SU-DHL-6 (cell line): ENCODE data around the gene LRRC75A.

Experiments
- H2AFZ ChIP-seq: fragments of 200-600 bp; sonication (generic); 2 replicates; pipeline ENCODE4 v1.6.1; 2014; ENCODE audit warnings: low read depth, mild to moderate bottlenecking, moderate library complexity, mixed read lengths, antibody characterized with exemption, low read length; ENCODE audit not compliant: severe bottlenecking
- H3F3A ChIP-seq: fragments of 200-600 bp; shearing (Covaris generic); 2 replicates; pipeline ENCODE4 v1.6.0; 2016; ENCODE audit warnings: antibody characterized with exemption, mild to moderate bottlenecking; ENCODE audit not compliant: insufficient read depth
- H3K27ac ChIP-seq: fragments of 200-600 bp; sonication (generic); 2 replicates; pipeline ENCODE4 v1.5.1; 2016; ENCODE audit warnings: low read depth, mild to moderate bottlenecking, low read length, moderate library complexity, mixed read lengths
- H3K27me3 ChIP-seq: fragments of 200-600 bp; sonication (generic), shearing (Covaris generic); 2 replicates; pipeline ENCODE4 v1.6.0; 2014; ENCODE audit warnings: mild to moderate bottlenecking, low read length
- H3K36me3 ChIP-seq: fragments of 200-600 bp; sonication (generic); 2 replicates; pipeline ENCODE4 v1.6.1; 2014; ENCODE audit warnings: mild to moderate bottlenecking, low read length, mixed read lengths
- H3K4me2 ChIP-seq: fragments of 300-600, 200-600 bp; shearing (Covaris generic), sonication (generic); 2 replicates; pipeline ENCODE4 v1.6.0; 2014; ENCODE audit warnings: low read length, low read depth, mild to moderate bottlenecking; ENCODE audit not compliant: poor library complexity, severe bottlenecking
- H3K4me3 ChIP-seq: fragments of 200-600 bp; sonication (generic); 2 replicates; pipeline ENCODE4 v1.5.1; 2014; ENCODE audit warnings: antibody characterized with exemption, low read length, mild to moderate bottlenecking, mixed read lengths; ENCODE audit not compliant: insufficient read depth, poor library complexity, severe bottlenecking
- H3K79me2 ChIP-seq: fragments of 200-600 bp; sonication (generic); 2 replicates; pipeline ENCODE4 v1.6.1; 2014; ENCODE audit warnings: mild to moderate bottlenecking, low read length, moderate library complexity; ENCODE audit not compliant: insufficient read depth
- H3K9ac ChIP-seq: fragments of 200-600 bp; sonication (generic); 2 replicates; pipeline ENCODE4 v1.7.0; 2014; ENCODE audit warnings: mild to moderate bottlenecking, low read length
- H3K9me2 ChIP-seq: fragments of 200-600 bp; sonication (generic); replicated peaks from 2 replicates; pipeline ENCODE4 v1.6.1; 2014; ENCODE audit warnings: low read length; ENCODE audit not compliant: insufficient read depth
- H3K9me3 ChIP-seq: fragments of 200-600 bp; sonication (generic); 2 replicates; pipeline ENCODE4 v1.6.1; 2014; ENCODE audit warnings: low read length, mixed read lengths; ENCODE audit not compliant: insufficient read depth
- H4K20me1 ChIP-seq: fragments of 200-600 bp; sonication (generic); 2 replicates; pipeline ENCODE4 v1.6.1; 2014; ENCODE audit warnings: low read depth, mild to moderate bottlenecking, antibody characterized with exemption, low read length, moderate library complexity, mixed read lengths
- CTCF ChIP-seq: fragments of 200-600 bp; sonication (generic); IDR thresholded peaks from one replicate; pipeline ENCODE4 v1.5.1; 2017; ENCODE audit warnings: antibody characterized with exemption, mild to moderate bottlenecking, low read length, moderate library complexity; ENCODE audit not compliant: insufficient read depth, poor library complexity, severe bottlenecking
- EZH2phosphoT487 ChIP-seq: fragments of 200-600 bp; sonication (generic), shearing (Covaris generic); conservative IDR thresholded peaks from 2 replicates; pipeline ENCODE4 v1.6.1; 2018; ENCODE audit warnings: mild to moderate bottlenecking, antibody characterized with exemption, low read length, moderate library complexity, mixed read lengths

The LRRC75A gene

GRCh38 chr17:16507918-16508533, 16.0 kb upstream of the LRRC75A start:
- no peaks in the 10 kb centered on the region for H3K9me2 ChIP-seq
- no peaks in the 10 kb centered on the region for H4K20me1 ChIP-seq
- H3K27me3 ChIP-seq = no peaks in the 10 kb centered on the region
- H3K9ac ChIP-seq = no peak overlapping the region
- no peak overlapping the region for H3K27ac ChIP-seq
- H3K36me3 ChIP-seq = no peaks in the 10 kb centered on the region
- H3K4me2 ChIP-seq = no peak overlapping the region
- TF ChIP-seq CTCF (no peak), EZH2phosphoT487 (no peak)
- H3K4me3 ChIP-seq = no peak overlapping the region
- no peak overlapping the region for H2AFZ ChIP-seq
- H3K9me3 ChIP-seq = no peaks in the 10 kb centered on the region
- H3K79me2 ChIP-seq = no peaks in the 10 kb centered on the region
- no peaks in the 10 kb centered on the region for H3F3A ChIP-seq

- H3K9me2 ChIP-seq = no peaks in the 10 kb centered on the region
- no peaks in the 10 kb centered on the region for H3K36me3 ChIP-seq
- no peak overlapping the region for H3K4me3 ChIP-seq
- H2AFZ ChIP-seq = no peak overlapping the region
- no peak overlapping the region for H3K27ac ChIP-seq
- no peak overlapping the region for H3K9ac ChIP-seq
- H3K4me2 ChIP-seq = no peak overlapping the region
- no peaks in the 10 kb centered on the region for H3F3A ChIP-seq
- no peaks in the 10 kb centered on the region for H3K27me3 ChIP-seq
- H4K20me1 ChIP-seq = no peaks in the 10 kb centered on the region
- H3K79me2 ChIP-seq = no peaks in the 10 kb centered on the region
- no peaks in the 10 kb centered on the region for H3K9me3 ChIP-seq
- TF ChIP-seq CTCF (no peak), EZH2phosphoT487 (no peak)
These were observed 14.2 kb upstream of the LRRC75A start for GRCh38 chr17:16506188-16506587.

GRCh38 chr17:16504984-16505383, 13.0 kb upstream of the LRRC75A start:
- Histone ChIP-seq H3F3A (no peaks in the 10 kb centered on the region), H3K4me3 (no peak overlapping the region), H3K4me2 (no peak overlapping the region), H3K9me3 (no peaks in the 10 kb centered on the region), H4K20me1 (no peaks in the 10 kb centered on the region), H3K36me3 (no peaks in the 10 kb centered on the region), H3K9me2 (no peaks in the 10 kb centered on the region), H3K27ac (no peak overlapping the region), H3K79me2 (no peaks in the 10 kb centered on the region), H3K27me3 (no peaks in the 10 kb centered on the region), H3K9ac (no peak overlapping the region), H2AFZ (no peak overlapping the region)
- no peak for TF ChIP-seq CTCF
- TF ChIP-seq EZH2phosphoT487 = no peak
